ENCODE data around the gene TMTC2. TPM values are rescaled to one million over a fixed set of nuclear protein-coding genes. Genes with fewer than 3 reads are reported as not detected.

The TMTC2 gene
- total and polyA plus RNA-seq, 2 experiments from 2014 or later: 1.5 to 12.0 TPM

DNA sequence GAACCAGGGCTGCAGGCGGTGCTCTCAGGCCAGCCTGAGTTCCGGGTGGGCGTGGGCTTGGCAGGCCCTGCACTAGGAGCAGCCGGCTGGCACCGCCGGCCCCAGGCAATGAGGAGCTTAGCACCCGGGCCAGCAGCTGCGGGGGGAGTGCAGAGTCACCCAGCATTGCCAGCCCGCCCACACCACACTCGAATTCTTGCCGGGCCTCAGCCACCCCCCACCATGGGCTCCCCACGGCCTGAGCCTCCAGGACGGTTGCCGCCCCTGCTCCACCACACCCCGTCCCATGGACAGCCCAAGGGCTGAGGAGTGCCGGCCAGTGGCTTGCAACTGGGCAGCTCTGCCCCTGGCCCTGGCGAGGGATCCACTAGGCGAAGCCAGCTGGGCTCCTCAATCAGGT is 453.4 kb downstream of the TMTC2 start:
- no peaks in the 10 kb centered on the region for H3K4me1 ChIP-seq (ENCODE audit: insufficient read depth)
- no peak overlapping the region for H2AFZ ChIP-seq
- no peaks in the 10 kb centered on the region for H3K9me2 ChIP-seq (replicated peaks; ENCODE audit: insufficient read depth)
- H3K36me3 ChIP-seq (replicated peaks; ENCODE audit: insufficient read depth, low read depth): no peaks in the 10 kb centered on the region
- WGBS (ENCODE audit: low lambda C conversion rate, missing lambda C conversion rate): over 99% methylated on average over 15 of the region's 18 CpGs
- no peak overlapping the region for H3K4me2 ChIP-seq
- DNase-seq (ENCODE audit: low spot score): no peak
- H3K27ac ChIP-seq: no peak overlapping the region
- TF ChIP-seq EZH2phosphoT487 (IDR thresholded peaks at IDR 0.05; ENCODE audit: low read depth, severe bottlenecking, unreplicated experiment): no peak
- no peak for TF ChIP-seq EZH2 (IDR thresholded peaks at IDR 0.05; ENCODE audit: borderline replicate concordance)
- TF ChIP-seq CTCF (IDR thresholded peaks at IDR 0.05; ENCODE audit: poor library complexity): no peak
- no peaks in the 10 kb centered on the region for H3K79me2 ChIP-seq
- H3K27me3 ChIP-seq: no peaks in the 10 kb centered on the region
- H4K20me1 ChIP-seq (ENCODE audit: insufficient read depth, poor library complexity, severe bottlenecking): no peaks in the 10 kb centered on the region
- H3K9me3 ChIP-seq (ENCODE audit: low read depth): no peaks in the 10 kb centered on the region
- H3K4me3 ChIP-seq: no peak overlapping the region

GRCh38 chr12:83141460-83141994 is 454.8 kb downstream of the TMTC2 start:
- TF ChIP-seq CTCF (IDR thresholded peaks at IDR 0.05; ENCODE audit: poor library complexity) (no peak), EZH2 (IDR thresholded peaks at IDR 0.05; ENCODE audit: borderline replicate concordance) (no peak), EZH2phosphoT487 (IDR thresholded peaks at IDR 0.05; ENCODE audit: low read depth, severe bottlenecking, unreplicated experiment) (no peak)
- Histone ChIP-seq H3K27ac (no peak overlapping the region), H4K20me1 (ENCODE audit: insufficient read depth, poor library complexity, severe bottlenecking) (no peaks in the 10 kb centered on the region), H3K36me3 (replicated peaks; ENCODE audit: insufficient read depth, low read depth) (no peaks in the 10 kb centered on the region), H3K4me3 (no peak overlapping the region), H3K27me3 (no peaks in the 10 kb centered on the region), H3K79me2 (no peaks in the 10 kb centered on the region), H3K9me2 (replicated peaks; ENCODE audit: insufficient read depth) (no peaks in the 10 kb centered on the region), H2AFZ (no peak overlapping the region), H3K4me2 (no peak overlapping the region), H3K4me1 (ENCODE audit: insufficient read depth) (no peaks in the 10 kb centered on the region), H3K9me3 (ENCODE audit: low read depth) (no peaks in the 10 kb centered on the region)
- 93% methylated on average over 5 of the region's 5 CpGs for WGBS (ENCODE audit: low lambda C conversion rate, missing lambda C conversion rate)
- no peak for DNase-seq (ENCODE audit: low spot score)

GRCh38 chr12:83142914-83143313 is 456.2 kb downstream of the TMTC2 start:
- Histone ChIP-seq H3K36me3 (replicated peaks; ENCODE audit: insufficient read depth, low read depth) (no peaks in the 10 kb centered on the region), H3K4me2 (no peak overlapping the region), H3K9me3 (ENCODE audit: low read depth) (no peaks in the 10 kb centered on the region), H4K20me1 (ENCODE audit: insufficient read depth, poor library complexity, severe bottlenecking) (no peaks in the 10 kb centered on the region), H3K9me2 (replicated peaks; ENCODE audit: insufficient read depth) (no peaks in the 10 kb centered on the region), H3K4me3 (no peak overlapping the region), H2AFZ (no peak overlapping the region), H3K27ac (no peak overlapping the region), H3K4me1 (ENCODE audit: insufficient read depth) (no peaks in the 10 kb centered on the region), H3K27me3 (no peaks in the 10 kb centered on the region), H3K79me2 (no peaks in the 10 kb centered on the region)
- no peak for DNase-seq (ENCODE audit: low spot score)
- TF ChIP-seq EZH2phosphoT487 (IDR thresholded peaks at IDR 0.05; ENCODE audit: low read depth, severe bottlenecking, unreplicated experiment) (no peak), EZH2 (IDR thresholded peaks at IDR 0.05; ENCODE audit: borderline replicate concordance) (no peak), CTCF (IDR thresholded peaks at IDR 0.05; ENCODE audit: poor library complexity) (no peak)
- 80% methylated on average over 3 of the region's 6 CpGs for WGBS (ENCODE audit: low lambda C conversion rate, missing lambda C conversion rate)

Measured in hepatocyte (in vitro differentiated cells).